Measurements from ENCODE around the gene SSBP2. TPM values are rescaled to one million over a fixed set of nuclear protein-coding genes. Genes with fewer than 3 reads are reported as not detected.

SSBP2 gene
- total and polyA plus RNA-seq, 3 experiments from 2014 or later, result 9.2 to 21.8 (median 10.4) TPM

DNA sequence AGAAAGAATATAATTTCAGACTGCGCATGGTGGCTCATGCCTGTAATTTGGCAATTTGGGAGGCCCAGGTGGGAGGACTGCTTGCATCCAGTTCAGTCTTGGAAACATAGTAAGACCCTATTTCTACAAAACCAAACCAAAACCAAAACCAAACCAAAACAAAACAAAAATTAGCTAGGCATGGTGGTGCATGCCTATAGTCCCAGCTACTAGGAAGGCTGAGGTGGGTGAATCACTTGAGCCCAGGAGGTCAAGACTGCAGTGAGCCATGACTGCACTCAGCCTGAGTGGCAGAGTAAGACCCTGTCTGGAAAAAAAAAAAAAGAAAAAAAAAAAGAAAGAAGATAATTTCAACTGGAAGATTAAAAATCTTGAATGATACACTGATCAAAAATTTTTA lies 220.0 kb downstream of the SSBP2 start:
- no peaks in the 10 kb centered on the region for H3K27me3 Mint-ChIP-seq
- Histone ChIP-seq H3K27me3 (ENCODE audit: insufficient read depth, low read length, poor library complexity, severe bottlenecking) (no peaks in the 10 kb centered on the region), H3K27ac (ENCODE audit: low read depth, low read length) (no peak overlapping the region), H3K9me3 (ENCODE audit: low read length) (no peaks in the 10 kb centered on the region), H3K4me1 (ENCODE audit: insufficient read depth, low read length) (peaks cover 15% of the 10 kb centered on the region), H3K36me3 (ENCODE audit: insufficient read depth, low read length) (no peaks in the 10 kb centered on the region), H3K4me3 (ENCODE audit: low read length) (no peak overlapping the region)
- H3K4me1 Mint-ChIP-seq, result peaks cover 0 to 15% (median 2%) of the 10 kb centered on the region in 3 donors
- ChIA-PET POLR2A (no interaction called here), CTCF (no interaction called here)
- H3K27ac Mint-ChIP-seq, result no peak overlapping the region
- H3K4me3 Mint-ChIP-seq, result no peak overlapping the region
- no peaks in the 10 kb centered on the region for H3K9me3 Mint-ChIP-seq
- H3K36me3 Mint-ChIP-seq, result peaks cover 0 to 3% (median 1%) of the 10 kb centered on the region in 3 donors
- no peak for DNase-seq

DNA sequence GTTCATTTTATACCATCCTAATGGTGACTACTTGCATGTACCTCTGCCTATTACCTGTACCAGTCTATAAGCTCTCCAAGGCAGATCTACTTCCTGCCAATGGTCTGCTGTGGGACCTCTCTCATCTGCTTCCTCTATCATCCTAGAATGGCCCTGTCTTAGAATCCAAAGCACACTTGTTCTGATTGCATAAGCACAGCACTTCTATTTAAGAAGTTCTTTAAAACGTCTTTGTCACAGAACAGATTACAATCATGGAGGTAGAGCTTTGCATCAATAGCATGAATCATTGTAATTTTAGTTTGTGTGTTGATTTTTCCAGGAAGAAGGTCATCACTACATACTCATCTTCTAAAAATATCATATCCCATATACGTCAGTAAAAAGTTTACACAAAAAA lies 225.2 kb downstream of the SSBP2 start:
- Mint-ChIP-seq H3K9me3 (no peaks in the 10 kb centered on the region), H3K4me1 (no peaks in the 10 kb centered on the region), H3K4me3 (no peak overlapping the region), H3K36me3 (peaks cover 0 to 3% (median 1%) of the 10 kb centered on the region in 3 donors), H3K27ac (peak overlapping the region in 1 of 8 donors; percentile 78), H3K27me3 (peaks cover 0 to 3% of the 10 kb centered on the region in 2 donors)
- CTCF ChIA-PET, result interaction anchor here (1.0 kb wide), 1 partner anchor 9 kb away, joined by 3 read pairs; no protein-coding TSS in a partner anchor
- no peak for DNase-seq
- no peaks in the 10 kb centered on the region for H3K36me3 ChIP-seq (ENCODE audit: insufficient read depth, low read length)
- POLR2A ChIA-PET, result no interaction called here
- H3K4me1 ChIP-seq (ENCODE audit: insufficient read depth, low read length), result no peaks in the 10 kb centered on the region
- H3K27me3 ChIP-seq (ENCODE audit: insufficient read depth, low read length, poor library complexity, severe bottlenecking), result no peaks in the 10 kb centered on the region
- H3K27ac ChIP-seq (ENCODE audit: low read depth, low read length), result no peak overlapping the region
- H3K9me3 ChIP-seq (ENCODE audit: low read length), result no peaks in the 10 kb centered on the region
- no peak overlapping the region for H3K4me3 ChIP-seq (ENCODE audit: low read length)

- Mint-ChIP-seq H3K4me3 (no peak overlapping the region), H3K4me1 (no peaks in the 10 kb centered on the region), H3K9me3 (no peaks in the 10 kb centered on the region), H3K27ac (no peak overlapping the region), H3K36me3 (no peaks in the 10 kb centered on the region), H3K27me3 (peaks cover 0 to 3% of the 10 kb centered on the region in 2 donors)
- Histone ChIP-seq H3K9me3 (ENCODE audit: low read length) (no peaks in the 10 kb centered on the region), H3K27ac (ENCODE audit: low read depth, low read length) (no peak overlapping the region), H3K4me3 (ENCODE audit: low read length) (no peak overlapping the region), H3K36me3 (ENCODE audit: insufficient read depth, low read length) (no peaks in the 10 kb centered on the region), H3K4me1 (ENCODE audit: insufficient read depth, low read length) (no peaks in the 10 kb centered on the region), H3K27me3 (ENCODE audit: insufficient read depth, low read length, poor library complexity, severe bottlenecking) (no peaks in the 10 kb centered on the region)
- ChIA-PET CTCF (no interaction called here), POLR2A (no interaction called here)
- no peak for DNase-seq
Measured at GRCh38 chr5:81524015-81524414, 226.9 kb downstream of the SSBP2 start.

DNA sequence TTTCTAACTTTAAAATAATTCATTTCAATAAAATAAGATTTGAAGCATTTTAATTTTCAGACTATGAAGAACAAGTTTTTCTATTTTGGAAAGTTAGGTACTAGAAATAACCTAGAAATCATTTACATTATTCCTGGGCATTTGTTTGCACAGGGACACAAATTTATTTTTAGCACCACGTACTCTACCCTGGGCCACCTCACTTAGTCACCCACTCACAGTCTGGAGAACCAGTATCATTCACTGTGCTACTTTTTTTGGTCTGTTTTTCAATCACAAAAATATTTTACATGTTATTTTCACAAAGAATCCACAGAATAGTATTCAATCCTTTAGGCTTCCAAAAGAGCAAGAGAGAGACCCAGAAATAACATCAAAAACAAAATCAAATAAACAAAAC lies 228.3 kb downstream of the SSBP2 start:
- CTCF ChIA-PET, result no interaction called here
- peak overlapping the region in 1 of 8 donors; percentile 35 for H3K27ac Mint-ChIP-seq

GRCh38 chr5:81520769-81521168 lies 230.1 kb downstream of the SSBP2 start:
- POLR2A ChIA-PET, result no interaction called here
- Histone ChIP-seq H3K27me3 (ENCODE audit: insufficient read depth, low read length, poor library complexity, severe bottlenecking) (no peaks in the 10 kb centered on the region), H3K27ac (ENCODE audit: low read depth, low read length) (no peak overlapping the region), H3K4me1 (ENCODE audit: insufficient read depth, low read length) (no peaks in the 10 kb centered on the region), H3K36me3 (ENCODE audit: insufficient read depth, low read length) (no peaks in the 10 kb centered on the region), H3K4me3 (ENCODE audit: low read length) (no peak overlapping the region), H3K9me3 (ENCODE audit: low read length) (no peaks in the 10 kb centered on the region)
- Mint-ChIP-seq H3K4me1 (no peaks in the 10 kb centered on the region), H3K4me3 (no peak overlapping the region), H3K36me3 (no peaks in the 10 kb centered on the region), H3K27me3 (peaks cover 0 to 3% of the 10 kb centered on the region in 2 donors), H3K9me3 (no peaks in the 10 kb centered on the region), H3K27ac (no peak overlapping the region)
- no peak for DNase-seq
- CTCF ChIA-PET, result no interaction called here

More for the DNA sequence above, 228.3 kb downstream of the SSBP2 start:
- POLR2A ChIA-PET, result no interaction called here
- Mint-ChIP-seq H3K4me3 (no peak overlapping the region), H3K27me3 (peaks cover 0 to 3% of the 10 kb centered on the region in 2 donors), H3K36me3 (no peaks in the 10 kb centered on the region), H3K4me1 (no peaks in the 10 kb centered on the region), H3K9me3 (no peaks in the 10 kb centered on the region)
- H3K4me1 ChIP-seq (ENCODE audit: insufficient read depth, low read length), result no peaks in the 10 kb centered on the region
- no peaks in the 10 kb centered on the region for H3K9me3 ChIP-seq (ENCODE audit: low read length)
- DNase-seq, result no peak
- H3K36me3 ChIP-seq (ENCODE audit: insufficient read depth, low read length), result no peaks in the 10 kb centered on the region
- H3K27me3 ChIP-seq (ENCODE audit: insufficient read depth, low read length, poor library complexity, severe bottlenecking), result no peaks in the 10 kb centered on the region
- no peak overlapping the region for H3K4me3 ChIP-seq (ENCODE audit: low read length)
- no peak overlapping the region for H3K27ac ChIP-seq (ENCODE audit: low read depth, low read length)

DNA sequence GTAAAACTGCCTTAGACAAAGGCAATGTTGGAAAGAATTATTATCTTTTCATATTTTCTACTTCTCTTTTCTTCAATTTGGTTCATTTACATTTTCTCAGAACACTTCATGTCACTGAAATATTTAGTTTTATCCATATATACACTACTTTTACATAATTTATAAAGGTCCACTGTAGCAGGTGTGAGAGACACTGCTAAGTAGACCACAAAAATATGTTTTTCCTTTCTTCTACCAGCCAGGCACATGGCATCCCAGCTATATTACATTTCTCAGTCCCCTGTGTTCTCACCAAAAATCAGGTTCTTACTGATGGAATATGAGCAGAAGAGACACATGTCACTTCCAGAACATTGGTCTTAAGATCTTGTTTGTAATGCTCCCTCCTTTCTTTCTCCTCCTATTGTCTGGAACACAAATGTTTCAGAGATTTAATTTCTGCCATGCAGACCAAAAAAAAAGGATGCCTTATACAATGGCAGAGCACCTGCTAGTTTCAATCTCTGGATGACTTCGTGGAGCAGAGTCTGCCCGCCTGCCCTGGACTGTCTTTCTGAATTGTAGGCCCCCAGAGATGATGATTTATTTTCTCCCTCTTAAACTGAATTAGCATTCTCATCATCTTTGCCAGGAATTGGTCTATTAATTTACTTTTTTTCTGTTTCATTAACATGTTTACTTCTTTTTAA lies 231.5 kb downstream of the SSBP2 start:
- no peak overlapping the region for H3K27ac Mint-ChIP-seq
- DNase-seq, result no peak
- no peaks in the 10 kb centered on the region for H3K9me3 ChIP-seq (ENCODE audit: low read length)
- H3K36me3 Mint-ChIP-seq, result no peaks in the 10 kb centered on the region
- H3K4me3 Mint-ChIP-seq, result no peak overlapping the region
- no peak overlapping the region for H3K27ac ChIP-seq (ENCODE audit: low read depth, low read length)
- H3K4me1 Mint-ChIP-seq, result no peaks in the 10 kb centered on the region
- peaks cover 0 to 3% of the 10 kb centered on the region in 2 donors for H3K27me3 Mint-ChIP-seq
- no peak overlapping the region for H3K4me3 ChIP-seq (ENCODE audit: low read length)
- H3K9me3 Mint-ChIP-seq, result no peaks in the 10 kb centered on the region
- ChIA-PET POLR2A (no interaction called here), CTCF (no interaction called here)
- no peaks in the 10 kb centered on the region for H3K4me1 ChIP-seq (ENCODE audit: insufficient read depth, low read length)
- H3K27me3 ChIP-seq (ENCODE audit: insufficient read depth, low read length, poor library complexity, severe bottlenecking), result no peaks in the 10 kb centered on the region
- H3K36me3 ChIP-seq (ENCODE audit: insufficient read depth, low read length), result no peaks in the 10 kb centered on the region

DNA sequence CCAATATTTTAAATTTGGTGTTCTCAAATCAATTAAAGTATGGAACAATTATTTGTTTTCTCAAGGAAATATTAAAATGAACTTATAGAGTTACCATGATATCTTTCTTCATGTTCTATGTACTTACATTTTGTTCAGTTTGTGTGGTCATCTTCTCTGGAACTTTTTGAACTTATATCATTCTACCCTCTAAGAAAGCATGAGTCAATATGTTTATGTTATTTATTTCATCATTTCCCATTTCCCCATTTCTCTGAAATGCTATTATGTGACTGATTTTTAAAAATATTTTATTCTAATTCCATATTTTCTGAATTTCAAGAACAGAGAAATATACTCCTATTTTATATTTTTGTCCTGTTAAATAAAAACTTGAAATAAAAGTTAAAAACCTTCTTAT lies 233.4 kb downstream of the SSBP2 start:
- Histone ChIP-seq H3K4me1 (ENCODE audit: insufficient read depth, low read length) (no peaks in the 10 kb centered on the region), H3K27ac (ENCODE audit: low read depth, low read length) (no peak overlapping the region), H3K27me3 (ENCODE audit: insufficient read depth, low read length, poor library complexity, severe bottlenecking) (no peaks in the 10 kb centered on the region), H3K36me3 (ENCODE audit: insufficient read depth, low read length) (no peaks in the 10 kb centered on the region), H3K9me3 (ENCODE audit: low read length) (no peaks in the 10 kb centered on the region), H3K4me3 (ENCODE audit: low read length) (no peak overlapping the region)
- Mint-ChIP-seq H3K27ac (no peak overlapping the region), H3K27me3 (peaks cover 0 to 3% of the 10 kb centered on the region in 2 donors), H3K9me3 (no peaks in the 10 kb centered on the region), H3K4me1 (peaks cover 0 to 4% (median 0%) of the 10 kb centered on the region in 3 donors), H3K36me3 (no peaks in the 10 kb centered on the region), H3K4me3 (no peak overlapping the region)
- DNase-seq, result no peak
- ChIA-PET CTCF (interaction anchor here (1.0 kb wide), 1 partner anchor 8 kb away, joined by 3 read pairs; no protein-coding TSS in a partner anchor), POLR2A (no interaction called here)

GRCh38 chr5:81516091-81516490 lies 234.8 kb downstream of the SSBP2 start:
- no peak overlapping the region for H3K27ac ChIP-seq (ENCODE audit: low read depth, low read length)
- POLR2A ChIA-PET, result no interaction called here

More at GRCh38 chr5:81516091-81516490, 234.8 kb downstream of the SSBP2 start:
- Histone ChIP-seq H3K9me3 (ENCODE audit: low read length) (no peaks in the 10 kb centered on the region), H3K4me1 (ENCODE audit: insufficient read depth, low read length) (no peaks in the 10 kb centered on the region), H3K27me3 (ENCODE audit: insufficient read depth, low read length, poor library complexity, severe bottlenecking) (no peaks in the 10 kb centered on the region), H3K4me3 (ENCODE audit: low read length) (no peak overlapping the region), H3K36me3 (ENCODE audit: insufficient read depth, low read length) (no peaks in the 10 kb centered on the region)
- Mint-ChIP-seq H3K4me1 (peaks cover 0 to 4% (median 0%) of the 10 kb centered on the region in 3 donors), H3K4me3 (no peak overlapping the region), H3K27me3 (no peaks in the 10 kb centered on the region), H3K36me3 (peaks cover 0 to 2% (median 0%) of the 10 kb centered on the region in 3 donors), H3K9me3 (no peaks in the 10 kb centered on the region), H3K27ac (no peak overlapping the region)
- CTCF ChIA-PET, result interaction anchor here (1.2 kb wide), 1 partner anchor 336 kb away, joined by 4 read pairs; no protein-coding TSS in a partner anchor
- no peak for DNase-seq

Measured in CD8-positive, alpha-beta memory T cell (primary cell).